Measurements from ENCODE around the gene IFNL4.
"Not testable (repeated sequence)": the region's sequence is repeated elsewhere in the genome, so short reads cannot be mapped to it uniquely, and the experiment has no call there.

Gene IFNL4

DNA sequence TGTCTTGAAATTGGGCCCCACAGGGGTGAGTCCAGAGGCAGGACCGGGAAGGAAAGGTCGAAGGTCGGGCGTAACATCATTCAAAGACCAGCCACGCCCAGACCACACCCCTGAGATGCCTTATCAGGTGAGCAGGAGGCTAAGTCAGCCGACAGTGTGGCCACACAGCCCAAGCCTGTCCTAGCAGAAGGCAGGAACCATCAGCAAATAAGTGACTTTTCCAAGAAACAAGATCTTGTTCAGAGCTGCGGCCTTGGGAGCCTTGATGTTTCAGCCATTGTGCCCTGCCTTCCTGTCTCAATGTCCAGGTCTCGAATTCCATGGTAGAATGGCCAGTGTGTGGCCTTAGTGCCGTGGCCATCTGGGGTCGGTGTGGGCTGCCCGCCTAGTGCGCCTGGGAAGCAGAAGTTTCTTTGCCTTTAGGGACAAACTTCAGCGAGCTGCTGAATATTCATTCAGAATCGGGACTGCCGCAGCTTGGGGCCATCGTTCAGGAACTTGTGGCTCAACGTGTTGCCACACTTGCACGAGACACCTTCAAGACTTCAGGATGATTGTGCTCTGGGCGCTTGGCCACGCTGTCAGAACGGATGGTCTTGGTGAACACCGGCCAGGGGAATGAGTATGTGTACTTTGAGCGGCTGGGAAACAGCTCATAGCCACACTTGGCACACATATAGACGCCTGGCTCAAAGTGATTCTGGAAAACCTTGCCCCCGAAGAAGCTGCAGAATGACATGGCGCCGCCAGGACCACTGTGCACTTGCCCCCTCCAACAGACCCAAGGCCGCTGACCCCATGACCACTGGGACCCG, 6.1 kb upstream of the IFNL4 start:
- no peak for DNase-seq

DNA sequence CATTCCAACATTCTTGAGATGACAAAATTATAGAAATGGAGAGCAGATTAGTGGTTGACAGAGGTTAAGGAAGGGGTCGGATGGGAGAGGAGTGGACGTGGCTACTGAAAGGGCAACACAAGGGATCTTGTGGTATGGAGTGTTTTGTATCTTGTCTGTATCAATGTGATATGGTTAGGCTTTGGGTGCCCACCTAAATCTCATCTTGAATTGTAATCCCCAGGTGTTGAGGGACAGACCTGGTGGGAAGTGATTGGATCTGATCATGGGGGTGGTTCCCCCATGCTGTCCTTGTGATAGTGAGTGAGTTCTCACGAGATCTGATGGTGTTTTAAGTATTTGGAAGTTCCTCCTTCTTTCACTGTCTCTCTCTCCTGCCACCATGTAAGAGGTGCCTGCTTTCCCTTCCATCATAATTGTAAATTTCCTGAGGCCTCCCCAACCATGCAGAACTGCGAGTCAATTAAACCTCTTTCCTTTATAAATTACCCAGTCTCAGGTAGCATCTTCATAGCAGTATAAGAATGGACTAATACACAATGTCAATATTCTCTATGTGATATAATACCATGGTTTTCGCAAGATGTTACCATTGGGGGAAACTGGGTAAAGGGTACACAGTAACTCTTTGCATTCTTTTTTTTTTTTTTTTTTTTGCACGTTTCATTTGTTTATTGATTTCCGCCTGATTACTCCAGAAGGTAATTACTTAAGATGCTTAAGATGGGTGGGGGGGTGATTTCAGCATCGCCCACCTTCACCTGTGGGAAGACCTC, 4.9 kb upstream of the IFNL4 start:
- no peak for DNase-seq

DNA sequence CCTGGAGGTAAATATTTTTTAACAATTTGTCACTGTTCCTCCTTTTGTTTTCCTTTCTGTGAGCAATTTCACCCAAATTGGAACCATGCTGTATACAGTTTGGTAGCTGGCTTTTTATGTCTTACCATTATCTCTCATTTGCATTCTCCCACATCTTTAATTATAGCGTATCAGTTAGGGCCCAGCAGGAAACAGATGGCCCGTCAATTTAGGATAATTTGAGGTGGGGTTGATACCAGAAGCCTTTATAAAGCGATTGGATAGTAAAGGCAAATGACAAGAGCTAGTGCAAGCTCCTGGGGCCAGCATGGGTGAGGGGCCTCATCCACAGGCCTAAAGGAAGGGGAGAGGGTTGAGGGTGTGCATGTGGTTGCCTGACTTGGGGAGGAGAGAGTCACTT, 3.8 kb upstream of the IFNL4 start:
- DNase-seq = no peak

DNA sequence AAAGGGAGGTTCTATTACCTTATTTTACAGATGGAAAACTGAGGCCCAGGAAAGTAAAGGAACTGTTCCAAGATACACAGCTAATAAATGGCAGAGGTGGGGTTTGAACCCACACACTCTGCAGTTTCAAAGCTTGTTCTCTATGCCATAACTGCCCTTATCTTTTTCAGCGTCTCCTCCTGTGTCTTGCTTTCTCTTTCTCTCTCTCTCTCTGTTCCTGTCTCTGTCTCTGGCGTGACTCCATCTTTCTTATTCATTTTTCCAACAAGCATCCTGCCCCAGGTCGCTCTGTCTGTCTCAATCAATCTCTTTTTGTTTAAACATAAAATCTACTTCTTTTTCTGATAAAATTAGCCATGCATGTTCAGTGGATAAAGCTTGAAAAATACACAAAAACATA, 3.2 kb upstream of the IFNL4 start:
- no peak for DNase-seq

DNA sequence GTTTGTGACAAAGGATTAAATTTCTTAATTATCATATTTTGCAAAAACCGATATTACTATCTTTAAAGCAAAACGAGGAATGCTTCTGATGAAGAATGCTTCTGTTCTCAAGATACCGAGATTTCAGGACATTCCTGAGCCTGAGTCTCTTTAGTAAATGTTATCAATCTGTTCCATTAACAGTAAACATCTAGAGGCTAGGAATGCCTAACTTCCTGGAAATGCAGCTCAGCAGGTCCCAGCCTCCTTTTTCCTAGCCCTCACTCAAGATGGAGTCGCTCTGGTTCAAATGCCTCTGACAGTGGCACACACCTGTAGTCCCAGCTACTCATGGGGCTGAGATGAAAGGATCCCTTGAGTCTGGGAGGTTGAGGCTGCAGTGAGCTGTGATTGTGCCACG, 2.4 kb upstream of the IFNL4 start:
- no peak for DNase-seq

DNA sequence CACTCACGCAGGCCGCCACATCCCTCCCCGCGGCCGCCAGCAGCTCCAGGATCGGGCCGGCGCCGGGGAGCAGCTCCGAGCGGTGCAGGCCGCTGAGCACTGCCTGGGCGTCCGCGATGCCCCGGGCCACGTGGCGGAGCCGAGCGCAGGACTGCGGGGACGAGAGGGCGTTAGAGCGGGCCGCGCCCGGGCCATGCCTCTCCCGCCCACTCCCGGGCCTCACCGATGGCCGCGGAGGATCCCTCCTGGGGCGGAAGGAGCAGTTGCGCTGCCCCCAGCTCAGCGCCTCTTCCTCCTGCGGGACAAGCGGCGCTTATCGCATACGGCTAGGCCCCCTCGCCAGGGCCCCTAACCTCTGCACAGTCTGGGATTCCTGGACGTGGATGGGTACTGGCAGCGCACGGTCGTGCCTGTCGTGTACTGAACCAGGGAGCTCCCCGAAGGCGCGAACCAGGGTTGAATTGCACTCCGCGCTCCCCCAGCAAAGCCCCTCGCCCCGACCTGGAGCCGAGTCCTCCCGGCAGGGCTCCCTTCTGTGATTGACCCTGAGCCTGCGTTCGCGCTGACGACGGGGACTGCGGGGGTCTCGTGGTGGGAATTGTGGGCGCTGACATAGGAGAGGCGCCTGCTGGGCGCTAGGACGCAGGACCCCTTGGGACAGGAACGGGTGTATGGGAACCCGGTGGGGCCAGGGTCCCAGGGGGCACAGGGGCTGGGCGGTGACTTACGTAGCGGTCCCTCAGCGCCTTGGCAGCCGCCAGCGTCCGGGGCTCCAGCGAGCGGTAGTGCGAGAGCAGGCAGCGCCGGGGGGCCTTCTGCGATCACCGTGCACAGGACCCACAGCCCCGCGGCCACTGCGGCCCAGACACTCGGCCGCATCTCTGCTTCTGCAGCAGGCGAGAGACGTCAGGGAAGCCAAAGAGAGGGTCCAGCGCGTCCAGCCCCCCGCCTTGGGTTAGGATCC, 673 bp downstream of the IFNL4 start:
- DNase-seq = no peak

DNA sequence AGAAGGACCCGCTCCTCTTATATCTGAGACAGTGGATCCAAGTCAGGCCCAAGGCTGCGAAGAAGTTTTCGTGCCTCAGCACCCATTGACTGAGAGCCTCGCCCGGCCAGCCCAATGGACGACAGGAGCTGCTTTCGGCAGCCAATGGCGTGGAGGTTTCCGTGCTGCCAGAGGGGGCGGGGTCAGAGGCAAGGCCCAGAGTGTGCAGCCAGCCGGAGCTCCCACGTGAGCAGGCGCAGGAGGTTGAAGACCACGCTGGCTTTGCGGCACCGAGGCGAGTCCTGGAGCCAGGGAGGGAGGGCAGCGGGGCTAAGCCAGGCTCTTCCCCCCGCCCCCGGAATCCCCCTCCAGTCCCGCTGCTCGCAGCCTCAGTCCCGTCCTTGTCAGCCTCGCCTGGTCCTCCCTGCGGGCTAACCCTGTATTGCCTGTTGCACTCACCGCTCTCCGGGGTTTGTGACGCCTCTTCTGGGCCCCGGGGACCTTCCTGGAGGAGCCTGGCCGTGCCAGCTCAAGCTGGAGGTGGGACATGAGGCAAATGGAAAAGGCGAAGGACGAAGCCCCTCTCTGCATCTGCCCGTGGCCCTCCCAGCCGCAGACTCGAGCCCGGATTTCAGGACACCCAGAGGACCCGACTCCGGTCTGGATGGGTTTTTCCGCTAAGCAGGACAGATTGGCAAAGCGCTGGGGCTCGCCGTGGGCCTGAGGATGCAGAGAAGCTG, 1.5 kb downstream of the IFNL4 start:
- DNase-seq = no peak

DNA sequence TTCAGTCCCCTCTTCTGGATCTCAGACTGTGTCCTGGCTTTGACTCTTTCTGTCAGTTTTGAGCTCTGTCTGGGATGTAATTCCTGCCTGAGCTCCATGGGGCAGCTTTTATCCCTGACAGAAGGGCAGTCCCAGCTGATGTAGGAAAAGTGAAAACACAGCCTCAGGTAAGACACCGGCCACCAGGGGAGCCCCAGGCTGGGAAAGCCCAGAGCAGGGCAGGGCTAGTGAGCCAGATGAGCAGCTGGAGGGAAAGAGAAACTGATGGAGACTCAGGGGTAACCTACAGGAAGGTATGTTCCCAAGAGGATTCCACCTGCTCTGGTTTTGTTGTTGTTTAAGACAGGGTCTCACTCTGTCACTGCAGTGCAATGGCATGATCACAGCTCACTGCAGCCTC, 3.5 kb downstream of the IFNL4 start:
- not testable (repeated sequence) for DNase-seq

DNA sequence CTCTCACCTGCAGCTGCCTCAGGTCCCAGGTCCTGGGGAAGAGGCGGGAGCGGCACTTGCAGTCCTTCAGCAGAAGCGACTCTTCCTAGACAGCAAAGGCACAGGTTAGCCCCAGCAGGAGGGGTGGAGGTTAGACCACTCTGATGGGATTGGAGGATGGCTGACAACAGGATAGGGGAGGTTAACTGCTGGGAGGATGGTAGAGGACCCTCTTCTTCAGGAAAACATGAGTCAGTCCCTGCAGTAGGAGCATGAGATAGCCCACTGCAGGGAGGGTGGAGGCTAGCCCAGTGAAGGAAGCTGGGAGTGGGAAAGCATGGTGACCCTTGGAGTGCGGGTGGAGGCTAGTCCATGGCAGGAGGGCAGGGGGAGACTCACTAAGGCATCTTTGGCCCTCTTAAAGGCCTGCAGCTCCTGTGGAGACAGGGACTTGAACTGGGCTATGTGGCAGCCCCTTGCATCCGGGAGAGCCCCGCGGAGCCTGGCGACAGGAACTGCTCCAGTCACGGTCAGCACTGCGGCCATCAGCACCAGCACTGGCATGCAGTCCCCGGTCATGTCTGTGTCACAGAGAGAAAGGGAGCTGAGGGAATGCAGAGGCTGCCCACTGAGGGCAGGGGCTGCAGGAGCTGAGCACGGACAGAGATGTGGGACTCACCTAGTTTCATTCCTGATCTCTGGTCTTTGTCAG, 4.1 kb downstream of the IFNL4 start, which contains the start of gene IFNL3:
IFNL3 (minus strand) TSS at position 597 of the 691 bp plus-strand sequence; CDS start at position 558, 39 bp downstream.
- DNase-seq = not testable (repeated sequence)

DNA sequence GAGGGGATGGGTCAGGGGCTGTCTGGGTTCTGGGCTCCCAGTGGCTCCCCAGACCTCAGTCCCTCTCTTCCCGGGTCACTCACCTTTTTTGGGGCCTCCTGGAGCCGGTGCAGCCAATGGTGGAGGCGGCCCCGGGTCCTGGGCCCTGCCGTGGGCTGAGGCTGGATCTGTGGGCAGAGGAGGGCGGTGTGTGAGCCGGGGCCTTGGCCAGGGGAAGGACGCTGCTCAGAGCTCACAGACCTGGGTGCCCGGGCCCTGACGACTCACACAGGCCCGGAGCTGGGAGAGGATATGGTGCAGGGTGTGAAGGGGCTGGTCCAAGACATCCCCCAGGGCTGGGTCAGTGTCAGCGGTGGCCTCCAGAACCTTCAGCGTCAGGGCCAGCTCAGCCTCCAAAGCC, 4.9 kb downstream of the IFNL4 start:
- not testable (repeated sequence) for DNase-seq

DNA sequence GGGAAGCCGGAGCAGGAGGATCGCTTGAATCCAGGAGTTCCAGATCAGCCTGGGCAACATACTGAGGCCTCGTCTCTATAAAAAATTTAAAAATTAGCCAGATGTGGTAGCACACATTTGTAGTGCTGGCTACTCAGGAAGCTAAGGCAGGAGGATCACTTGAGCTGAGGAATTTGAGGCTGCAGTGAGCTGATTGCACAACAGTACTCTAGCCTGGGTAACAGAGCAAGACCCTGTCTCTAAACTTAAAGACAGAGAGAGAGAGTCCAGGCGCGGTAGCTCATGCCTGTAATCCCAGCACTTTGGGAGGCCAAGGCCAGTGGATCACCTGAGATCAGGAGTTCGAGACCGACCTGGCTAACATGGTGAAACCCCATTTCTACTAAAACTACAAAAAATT, 8.2 kb downstream of the IFNL4 start:
- no peak for DNase-seq

DNA sequence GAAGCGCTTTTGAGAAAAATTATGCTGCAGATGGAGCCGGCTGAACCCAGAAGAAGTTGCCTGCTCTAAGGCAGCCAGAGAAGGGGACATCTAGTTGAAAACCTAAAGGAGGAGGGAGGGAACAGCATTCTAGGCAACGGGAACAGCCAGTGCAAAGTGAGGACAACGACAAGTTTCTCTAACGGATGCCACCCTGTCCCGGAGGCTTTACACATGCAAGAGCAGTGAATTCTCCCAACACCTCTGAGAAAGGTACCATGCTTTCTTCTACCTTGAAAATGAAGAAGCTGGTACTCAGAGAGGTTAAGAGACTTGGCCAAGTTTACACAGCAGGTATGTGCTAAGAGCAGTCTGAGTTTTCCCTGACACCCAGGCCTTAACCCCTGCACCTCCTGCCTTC, 9.7 kb downstream of the IFNL4 start:
- DNase-seq = no peak

DNA sequence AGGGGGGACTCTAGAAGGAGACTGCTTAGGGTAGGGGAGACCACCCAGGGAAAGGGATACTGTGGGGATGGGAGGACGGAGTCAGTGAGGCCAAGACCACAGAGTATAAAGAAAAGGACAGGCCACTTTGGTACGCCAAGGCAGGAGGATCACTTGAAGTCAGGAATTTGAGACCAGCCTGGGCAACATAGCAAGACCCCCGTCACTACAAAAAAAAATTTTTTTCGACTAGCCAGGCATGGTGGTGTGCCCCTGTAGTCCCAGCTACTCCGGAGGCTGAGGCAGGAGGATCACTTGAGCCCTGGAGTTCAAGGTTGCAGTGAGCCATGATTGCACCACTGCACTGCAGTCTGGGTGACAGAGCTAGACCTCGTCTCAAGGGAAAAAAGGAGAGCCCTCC, 10.4 kb downstream of the IFNL4 start:
- no peak for DNase-seq

DNA sequence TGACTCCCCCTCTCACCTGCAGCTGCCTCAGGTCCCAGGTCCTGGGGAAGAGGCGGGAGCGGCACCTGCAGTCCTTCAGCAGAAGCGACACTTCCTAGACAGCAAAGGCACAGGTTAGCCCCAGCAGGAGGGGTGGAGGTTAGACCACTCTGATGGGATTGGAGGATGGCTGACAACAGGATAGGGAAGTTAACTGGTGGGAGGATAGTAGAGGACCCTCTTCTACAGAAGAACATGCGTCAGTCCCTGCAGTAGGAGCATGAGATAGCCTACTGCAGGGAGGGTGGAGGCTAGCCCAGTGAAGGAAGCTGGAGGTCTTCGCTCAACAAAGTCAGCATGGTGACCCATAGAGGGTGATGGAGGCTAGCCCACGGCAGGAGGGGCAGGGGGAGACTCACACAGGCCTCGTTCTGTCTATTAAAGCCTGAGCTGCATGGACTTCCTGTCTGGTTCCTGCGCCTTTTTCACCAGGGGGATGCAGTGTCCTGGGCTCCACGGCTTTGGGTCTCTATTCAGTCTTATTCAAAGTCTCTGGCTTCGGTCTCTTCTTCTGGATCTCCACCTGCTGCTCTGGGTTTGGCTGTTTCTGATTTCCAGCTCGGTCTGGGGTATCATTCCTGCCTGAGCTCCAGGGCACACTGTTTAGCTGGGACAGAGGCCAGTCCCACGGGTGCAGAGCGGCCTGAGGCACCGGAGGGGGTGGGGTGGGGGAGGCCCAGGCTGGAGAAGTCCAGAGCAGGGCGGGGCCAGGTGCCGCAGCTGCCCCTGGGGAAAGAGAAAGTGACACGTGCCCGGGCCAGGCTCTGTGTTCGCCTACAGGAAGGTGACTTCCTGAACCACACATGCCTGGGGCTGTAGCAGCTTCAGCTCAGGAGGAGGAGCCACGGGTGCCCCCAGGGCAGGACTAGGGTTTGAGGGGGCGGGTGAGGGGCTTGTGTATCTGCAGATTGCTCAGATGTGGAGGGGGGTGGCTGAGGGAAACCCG, 11.2 kb downstream of the IFNL4 start:
- peak; percentile 28 for DNase-seq

DNA sequence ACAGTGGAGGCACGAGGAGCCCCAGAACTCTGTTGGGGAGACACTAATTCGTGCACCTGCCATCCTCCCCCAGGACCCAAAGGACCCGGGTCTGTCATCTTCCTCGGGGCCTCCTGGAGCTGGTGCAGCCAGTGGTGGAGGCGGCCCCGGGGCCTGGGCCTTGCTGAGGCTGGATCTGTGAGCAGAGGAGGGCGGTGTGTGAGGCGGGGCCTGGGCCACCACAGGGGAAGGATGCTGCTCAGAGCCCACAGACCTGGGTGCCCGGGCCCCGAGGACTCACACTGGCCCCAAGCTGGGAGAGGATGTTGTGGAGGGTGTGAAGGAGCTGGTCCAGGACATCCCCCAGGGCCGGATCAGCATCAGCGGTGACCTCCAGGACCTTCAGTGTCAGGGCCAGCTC, 12.1 kb downstream of the IFNL4 start:
- DNase-seq = peak; percentile 13

DNA sequence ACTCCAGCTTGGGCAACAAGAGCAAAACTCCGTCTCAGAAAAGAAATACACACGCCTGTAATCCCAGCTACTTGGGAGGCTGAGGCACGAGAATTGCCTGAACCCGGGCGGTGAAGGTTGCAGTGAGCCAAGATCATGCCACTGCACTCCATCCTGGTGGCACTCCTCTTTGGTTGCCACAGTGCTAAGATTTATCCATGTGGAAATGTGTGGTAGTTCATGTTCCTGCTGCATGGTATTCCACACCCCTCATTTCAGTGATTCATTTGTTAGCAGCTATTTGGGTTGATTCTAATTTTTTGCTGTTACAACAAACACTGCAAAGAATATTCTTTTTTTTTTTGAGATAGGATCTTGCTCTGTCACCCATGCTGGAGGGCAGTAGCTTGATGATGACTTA, 15.9 kb downstream of the IFNL4 start:
- no peak for DNase-seq

DNA sequence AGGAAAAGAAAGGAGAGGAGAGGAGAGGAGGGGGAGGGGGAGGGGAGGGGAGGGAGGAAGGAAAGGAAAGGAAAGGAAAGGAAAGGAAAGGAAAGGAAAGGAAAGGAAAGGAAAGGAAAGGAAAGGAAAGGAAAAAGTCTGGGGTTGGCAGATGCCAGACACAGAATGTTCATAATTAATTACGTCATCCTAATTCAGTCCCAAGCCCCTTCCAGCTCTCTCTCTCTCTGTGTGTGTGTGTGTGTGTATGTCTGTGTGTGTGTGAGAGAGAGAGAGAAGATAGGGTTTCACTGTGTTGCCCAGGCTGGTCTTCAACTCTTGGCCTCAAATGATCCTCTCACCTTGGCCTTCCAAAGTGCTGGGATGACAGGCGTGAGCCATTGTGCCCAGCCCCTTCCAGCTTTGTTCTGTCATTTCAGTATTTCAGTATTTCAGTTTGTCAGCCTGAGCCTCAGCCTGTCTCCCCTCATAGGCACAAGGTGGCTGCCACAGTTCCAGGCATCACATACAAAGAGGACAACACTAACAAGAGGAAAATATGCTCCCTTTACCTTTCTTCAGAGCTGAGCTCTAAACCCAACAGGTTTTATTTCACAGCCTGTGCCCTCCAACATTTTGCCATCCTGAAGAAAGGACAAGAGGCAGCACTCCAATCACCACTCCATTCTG, 18.4 kb downstream of the IFNL4 start:
- DNase-seq = no peak

DNA sequence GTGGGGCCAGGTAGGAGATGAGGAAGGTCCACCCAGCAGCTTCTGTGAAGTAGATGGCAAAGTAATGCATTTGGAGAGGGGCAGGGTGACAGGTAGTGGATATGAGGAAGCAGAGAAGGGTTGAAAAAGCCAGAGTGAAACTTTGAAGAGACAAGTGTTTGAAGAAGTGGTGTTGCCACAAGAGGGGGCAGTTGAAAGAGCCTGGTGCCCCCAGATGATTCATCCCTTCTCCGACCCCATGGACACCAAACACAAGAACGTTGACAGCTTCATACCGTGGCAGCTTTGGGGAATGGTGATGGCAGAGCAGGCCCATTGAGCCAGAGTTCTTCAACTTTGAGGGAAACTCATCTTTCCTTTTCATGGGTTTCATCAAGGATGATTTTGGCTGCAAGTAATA, 23.7 kb downstream of the IFNL4 start:
- DNase-seq = no peak

DNA sequence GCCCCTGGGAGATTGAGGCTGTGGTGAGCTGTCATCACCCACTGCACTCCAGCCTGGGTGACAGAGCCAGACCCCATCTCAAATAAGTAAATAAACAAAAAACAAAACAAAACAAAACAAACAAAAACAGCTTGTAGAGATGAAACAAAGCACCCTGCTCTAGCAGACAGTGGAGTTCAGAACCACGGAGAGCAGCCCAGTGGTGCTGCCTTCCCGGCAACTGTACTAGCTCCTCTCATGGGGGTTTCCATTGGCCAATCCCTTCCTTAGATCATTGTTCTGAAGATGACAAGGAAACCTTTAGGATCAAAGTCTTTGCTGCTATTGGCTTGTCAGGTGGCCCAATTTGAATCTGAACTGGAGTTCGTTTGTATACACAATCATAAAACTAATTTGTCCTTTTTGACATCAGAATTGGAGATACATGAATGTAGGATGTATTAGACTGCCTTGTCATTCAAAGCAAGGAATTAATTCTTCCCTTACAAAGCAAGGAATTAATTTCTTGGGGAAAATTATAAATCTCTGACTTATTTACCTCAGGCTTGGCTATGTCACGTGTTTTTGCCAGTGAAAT, 24.9 kb downstream of the IFNL4 start:
- DNase-seq = no peak

All from activated CD4-positive, alpha-beta T cell treated with anti-CD3 and anti-CD28 coated beads, Interleukin-2, amount 50 U/mL, for 1 hour (primary cell).